IMR-90 (cell line): ENCODE measurements around the gene GJA8. TPM values are rescaled to one million over a fixed set of nuclear protein-coding genes. Genes with fewer than 3 reads are reported as not detected.

Source experiments
- ATAC-seq: fragments of 200-7000 bp; cut with Tn5 transposase; 2 replicates; pipeline ENCODE4 v1.9.1; 2020; ENCODE audit warnings: low read depth, mild to moderate bottlenecking, moderate library complexity
- BruUV-seq: library from RNA; stranded (reverse); fragments of 400-500 nt; replicated peaks from 2 replicates; lab custom pipeline; 2021; lab: Mats Ljungman, UMichigan
- CTCF ChIA-PET: fragments of 300-600 bp; formaldehyde crosslinking; extraction: SDS; loops from one replicate; lab custom pipeline; 2021; ENCODE audit warnings: antibody characterized with exemption; lab: Yijun Ruan, JAX
- POLR2A ChIA-PET: fragments of 300-600 bp; sonication (Branson Sonifier 250); formaldehyde crosslinking; loops from one replicate; lab custom pipeline; 2022; ENCODE audit warnings: antibody characterized with exemption; ENCODE audit not compliant: unreplicated experiment; lab: Charles Lee
- DNase-seq: peaks from one replicate; pipeline ENCODE4 v3.0.0; 2013
- H2AFZ ChIP-seq: replicated peaks from 2 replicates; pipeline ENCODE3; 2013; ENCODE audit warnings: low read length, mild to moderate bottlenecking; ENCODE audit not compliant: poor library complexity
- H2AK5ac ChIP-seq: 2 replicates; pipeline ENCODE4 v1.6.1; 2013; ENCODE audit warnings: low read depth, low read length, inconsistent platforms
- H2AK9ac ChIP-seq: replicated peaks from 2 replicates; pipeline ENCODE3; 2013; ENCODE audit warnings: mild to moderate bottlenecking, low read depth, low read length, moderate library complexity; ENCODE audit not compliant: poor library complexity
- H2BK120ac ChIP-seq: 2 replicates; pipeline ENCODE4 v1.6.1; 2013; ENCODE audit warnings: low read depth, low read length, inconsistent platforms
- H2BK15ac ChIP-seq: 3 replicates; pipeline ENCODE4 v1.6.1; 2013; ENCODE audit warnings: low read depth, low read length, inconsistent platforms
- H2BK20ac ChIP-seq: 2 replicates; pipeline ENCODE4 v1.6.1; 2013; ENCODE audit warnings: low read depth, mild to moderate bottlenecking, inconsistent platforms, low read length, moderate library complexity
- H2BK5ac ChIP-seq: 2 replicates; pipeline ENCODE4 v1.6.1; 2013; ENCODE audit warnings: mild to moderate bottlenecking, low read depth, low read length, inconsistent platforms; ENCODE audit not compliant: poor library complexity, severe bottlenecking
- H3K14ac ChIP-seq: replicated peaks from 2 replicates; pipeline ENCODE4 v1.6.1; 2013; ENCODE audit warnings: low read depth, low read length, inconsistent platforms
- H3K18ac ChIP-seq: 2 replicates; pipeline ENCODE4 v1.6.1; 2013; ENCODE audit warnings: low read depth, low read length, control low read depth
- H3K23ac ChIP-seq: 2 replicates; pipeline ENCODE4 v1.6.1; 2013; ENCODE audit warnings: low read depth, low read length, inconsistent platforms
- H3K27ac ChIP-seq: 2 replicates; pipeline ENCODE4 v1.5.1; 2013; ENCODE audit warnings: mild to moderate bottlenecking, control low read depth, low read length; ENCODE audit not compliant: insufficient read depth
- H3K27me3 ChIP-seq: 2 replicates; pipeline ENCODE4 v1.6.1; 2013; ENCODE audit warnings: low read length; ENCODE audit not compliant: control insufficient read depth, insufficient read depth
- H3K36me3 ChIP-seq: 2 replicates; pipeline ENCODE4 v1.6.1; 2013; ENCODE audit warnings: low read length, mixed read lengths; ENCODE audit not compliant: control insufficient read depth, insufficient read depth
- H3K4ac ChIP-seq: 2 replicates; pipeline ENCODE4 v1.6.1; 2013; ENCODE audit warnings: low read depth, low read length, inconsistent platforms
- H3K4me1 ChIP-seq: 2 replicates; pipeline ENCODE4 v1.6.1; 2013; ENCODE audit warnings: low read length, mixed read lengths; ENCODE audit not compliant: control insufficient read depth, insufficient read depth
- H3K4me2 ChIP-seq: 2 replicates; pipeline ENCODE4 v1.6.1; 2013; ENCODE audit warnings: low read depth, mild to moderate bottlenecking, control low read depth, low read length, moderate library complexity
- H3K4me3 ChIP-seq: 2 replicates; pipeline ENCODE4 v1.5.1; 2013; ENCODE audit warnings: low read depth, mild to moderate bottlenecking, control low read depth, low read length, moderate library complexity; ENCODE audit not compliant: insufficient read depth
- H3K56ac ChIP-seq: 2 replicates; pipeline ENCODE4 v1.6.1; 2013; ENCODE audit warnings: low read length, inconsistent platforms; ENCODE audit not compliant: insufficient read depth; ENCODE audit errors: extremely low read depth
- H3K79me1 ChIP-seq, 2 experiments: 2 replicates each; pipeline ENCODE4 v1.6.1; 2013; ENCODE audit warnings: low read length in 2 of 2, inconsistent platforms in 1 of 2, low read depth in 1 of 2
- H3K9ac ChIP-seq: 2 replicates; pipeline ENCODE4 v1.6.1; 2013; ENCODE audit warnings: low read depth, low read length, control low read depth
- H3K9me1 ChIP-seq: 2 replicates; pipeline ENCODE4 v1.6.1; 2013; ENCODE audit warnings: low read length, inconsistent platforms; ENCODE audit not compliant: insufficient read depth
- H3K9me3 ChIP-seq: 2 replicates; pipeline ENCODE4 v1.6.1; 2013; ENCODE audit warnings: low read length; ENCODE audit not compliant: control insufficient read depth, insufficient read depth
- H4K20me1 ChIP-seq: 2 replicates; pipeline ENCODE4 v1.6.1; 2013; ENCODE audit warnings: low read length, inconsistent platforms; ENCODE audit not compliant: insufficient read depth
- H4K5ac ChIP-seq: 2 replicates; pipeline ENCODE4 v1.6.1; 2013; ENCODE audit warnings: mild to moderate bottlenecking, low read depth, low read length, control low read depth
- H4K8ac ChIP-seq, 2 experiments: 2 replicates each; pipeline ENCODE4 v1.6.1; 2013; ENCODE audit warnings: low read depth in 2 of 2, low read length in 2 of 2, control low read depth in 1 of 2, inconsistent platforms in 1 of 2
- H4K91ac ChIP-seq: 2 replicates; pipeline ENCODE4 v1.6.1; 2013; ENCODE audit warnings: low read depth, low read length, inconsistent platforms; ENCODE audit not compliant: insufficient read depth
- BHLHE40 ChIP-seq: fragments of 150-350 bp; IDR thresholded peaks from 2 replicates; pipeline ENCODE4 v1.6.1; 2016; ENCODE audit warnings: mild to moderate bottlenecking, low read depth, low read length
- CEBPB ChIP-seq: IDR thresholded peaks from 2 replicates; pipeline ENCODE4 v1.6.1; 2012; ENCODE audit warnings: low read depth, low read length, improper control_type of control experiment
- CTCF ChIP-seq: conservative IDR thresholded peaks from 2 replicates; pipeline ENCODE4 v1.5.1; 2012; ENCODE audit warnings: mild to moderate bottlenecking, low read depth, low read length, improper control_type of control experiment
- ELK1 ChIP-seq: fragments of 150-350 bp; IDR thresholded peaks from 2 replicates; pipeline ENCODE4 v1.6.1; 2016; ENCODE audit warnings: low read depth, mild to moderate bottlenecking, low read length, moderate library complexity, borderline replicate concordance
- FOS ChIP-seq: fragments of 150-350 bp; IDR thresholded peaks from 2 replicates; pipeline ENCODE4 v1.6.1; 2016; ENCODE audit warnings: low read depth, low read length
- NFE2L2 ChIP-seq: fragments of 150-350 bp; IDR thresholded peaks from 2 replicates; pipeline ENCODE4 v1.6.1; 2016; ENCODE audit warnings: low read depth, mild to moderate bottlenecking, low read length
- RAD21 ChIP-seq: IDR thresholded peaks from 2 replicates; pipeline ENCODE4 v1.6.1; 2012; ENCODE audit warnings: low read length, improper control_type of control experiment
- RCOR1 ChIP-seq: IDR thresholded peaks from 2 replicates; pipeline ENCODE4 v1.6.1; 2012; ENCODE audit warnings: mild to moderate bottlenecking, low read length, improper control_type of control experiment; ENCODE audit not compliant: insufficient replicate concordance
- SMC3 ChIP-seq: fragments of 150-350 bp; IDR thresholded peaks from 2 replicates; pipeline ENCODE4 v1.6.1; 2016; ENCODE audit warnings: low read depth, mild to moderate bottlenecking, antibody characterized with exemption, low read length, moderate library complexity
- WGBS, 2 experiments: methylation state at CpG; one replicate each; pipeline versions ENCODE4 v1.1.5 to v1.1.7; 2013; ENCODE audit warnings: missing lambda C conversion rate in 2 of 2; ENCODE audit not compliant: insufficient read length in 1 of 2; ENCODE audit errors: extremely low coverage in 2 of 2; 5-methylcytosine and 5-hydroxymethylcytosine counted together
- dilution Hi-C: fragments of 300-500 bp; cut with HindIII; formaldehyde crosslinking; loops from one replicate; pipeline ENCODE4 v1.14.3; 2018; ENCODE audit warnings: low sequenced_read_pairs; ENCODE audit not compliant: unreplicated experiment
- in situ Hi-C: fragments of 300-500 bp; cut with MboI; formaldehyde crosslinking; loops from 3 replicates; pipeline ENCODE4 v1.14.3; 2019; ENCODE audit warnings: low sequenced_read_pairs, inconsistent platforms, mixed read lengths
- intact Hi-C: fragments of 100-400 bp; cut with micrococcal nuclease; formaldehyde crosslinking; loops from 2 replicates; pipeline ENCODE4 v1.10.0; 2022
- polyA plus RNA-seq, 3 experiments: library from polyadenylated mRNA; depleted of rRNA; stranded (reverse); fragments of >200 nt; gene quantifications; 2 replicates each; pipeline ENCODE4 v1.2.3, GENCODE V29; 2012; ENCODE audit warnings: low replicate concordance in 1 of 3
- total RNA-seq: library from RNA; depleted of rRNA; stranded (reverse); fragments of >200 nt; gene quantifications from 2 replicates; pipeline ENCODE4 v1.2.3, GENCODE V29; 2012

Gene GJA8
- total and polyA plus RNA-seq, 2 of the 4 experiments (the other 2 are of a cell fraction): not detected

- no peak overlapping the region for H3K56ac ChIP-seq
- in situ Hi-C loops (no loop called here), intact Hi-C loops (no loop called here), dilution Hi-C loops (no loop called here)
- H2AFZ ChIP-seq: no peak overlapping the region
- H2AK5ac ChIP-seq: no peak overlapping the region
- H4K20me1 ChIP-seq: no peaks in the 10 kb centered on the region
- H3K27me3 ChIP-seq: peaks cover 1% of the 10 kb centered on the region
- no peak for DNase-seq
- H2BK5ac ChIP-seq: no peak overlapping the region
- H3K18ac ChIP-seq: no peak overlapping the region
- no peak overlapping the region for H3K4me3 ChIP-seq
- no peak overlapping the region for H2BK15ac ChIP-seq
- BruUV-seq: no TSS peak
- ATAC-seq: no peak
- no peak overlapping the region for H3K9ac ChIP-seq
- no peaks in the 10 kb centered on the region for H3K4me1 ChIP-seq
- no peak overlapping the region for H4K8ac ChIP-seq
- H3K4me2 ChIP-seq: no peak overlapping the region
- no peaks in the 10 kb centered on the region for H3K9me1 ChIP-seq
- H3K9me3 ChIP-seq: no peaks in the 10 kb centered on the region
- TF ChIP-seq CEBPB (no peak), NFE2L2 (no peak), RAD21 (no peak), RCOR1 (no peak), CTCF (no peak), FOS (no peak), BHLHE40 (no peak), SMC3 (no peak), ELK1 (no peak)
- no peaks in the 10 kb centered on the region for H3K36me3 ChIP-seq
- ChIA-PET POLR2A (no interaction called here), CTCF (interaction anchor here (2.5 kb wide), 1 partner anchor 12 kb away, joined by 10 read pairs; no protein-coding TSS in a partner anchor)
- no peak overlapping the region for H4K5ac ChIP-seq
- H3K14ac ChIP-seq: no peak overlapping the region
- no peak overlapping the region for H4K91ac ChIP-seq
- WGBS, 2 experiments: no CpG with 5 or more reads among the region's 3 CpGs
- no peak overlapping the region for H2AK9ac ChIP-seq
- no peaks in the 10 kb centered on the region for H3K79me1 ChIP-seq
- no peak overlapping the region for H2BK120ac ChIP-seq
- no peak overlapping the region for H3K4ac ChIP-seq
- no peak overlapping the region for H3K27ac ChIP-seq
- H3K23ac ChIP-seq: no peak overlapping the region
- no peak overlapping the region for H2BK20ac ChIP-seq
Observed at GRCh38 chr1:147904726-147905125, 2.1 kb downstream of the GJA8 start.
